ENCODE results near the gene EGLN3.

Gene EGLN3

GRCh38 chr14:33910435-33910834 is 40.4 kb downstream of the EGLN3 start:
- no peak for DNase-seq (ENCODE audit: low read depth)

- no peak for DNase-seq (ENCODE audit: low read depth)
Measured at GRCh38 chr14:33909380-33910084, 41.3 kb downstream of the EGLN3 start.

GRCh38 chr14:33908540-33909223 is 42.2 kb downstream of the EGLN3 start:
- no peak for DNase-seq (ENCODE audit: low read depth)

GRCh38 chr14:33906968-33907367 is 43.9 kb downstream of the EGLN3 start:
- DNase-seq (ENCODE audit: low read depth), result no peak

- DNase-seq (ENCODE audit: low read depth), result no peak
Measured at GRCh38 chr14:33904609-33905008, 46.3 kb downstream of the EGLN3 start.

GRCh38 chr14:33903369-33903768 is 47.5 kb downstream of the EGLN3 start:
- DNase-seq (ENCODE audit: low read depth), result no peak

GRCh38 chr14:33902363-33902762 is 48.5 kb downstream of the EGLN3 start:
- no peak for DNase-seq (ENCODE audit: low read depth)

GRCh38 chr14:33901426-33902155 is 49.3 kb downstream of the EGLN3 start:
- DNase-seq (ENCODE audit: low read depth), result no peak

- DNase-seq (ENCODE audit: low read depth), result no peak
Measured at GRCh38 chr14:33900706-33901105, 50.2 kb downstream of the EGLN3 start.

GRCh38 chr14:33899723-33900341 is 51.0 kb downstream of the EGLN3 start:
- DNase-seq (ENCODE audit: low read depth), result no peak

GRCh38 chr14:33897878-33898535 is 52.9 kb downstream of the EGLN3 start:
- DNase-seq (ENCODE audit: low read depth), result no peak

GRCh38 chr14:33897382-33897781 is 53.5 kb downstream of the EGLN3 start:
- no peak for DNase-seq (ENCODE audit: low read depth)

GRCh38 chr14:33894339-33894738 is 56.5 kb downstream of the EGLN3 start:
- DNase-seq (ENCODE audit: low read depth), result no peak

GRCh38 chr14:33891700-33892099 is 59.2 kb downstream of the EGLN3 start:
- DNase-seq (ENCODE audit: low read depth), result no peak

- DNase-seq (ENCODE audit: low read depth), result no peak
Measured at GRCh38 chr14:33884916-33885315, 66.0 kb downstream of the EGLN3 start.

GRCh38 chr14:33880330-33880729 is 70.5 kb downstream of the EGLN3 start:
- no peak for DNase-seq (ENCODE audit: low read depth)

GRCh38 chr14:33879684-33880286 is 71.1 kb downstream of the EGLN3 start:
- no peak for DNase-seq (ENCODE audit: low read depth)

- no peak for DNase-seq (ENCODE audit: low read depth)
Measured at GRCh38 chr14:33876274-33876673, 74.6 kb downstream of the EGLN3 start.
